ENCODE data around the gene PHETA1. TPM values are rescaled to one million over a fixed set of nuclear protein-coding genes. Genes with fewer than 3 reads are reported as not detected.
A peak's percentile ranks its signal among the peaks of the same experiment; 100 is the strongest.

The PHETA1 gene
- total and polyA plus RNA-seq, 2 experiments from 2014 or later: 7.9 to 12.9 TPM

GRCh38 chr12:111368291-111368787 lies 556 bp downstream of the PHETA1 start:
- Histone ChIP-seq H3K4me2 (ENCODE audit: unreplicated experiment) (peak overlapping the region; percentile 97), H3K27ac (no peak overlapping the region), H3K79me2 (ENCODE audit: insufficient read depth) (no peaks in the 10 kb centered on the region), H3K27me3 (replicated peaks; ENCODE audit: insufficient read depth) (no peaks in the 10 kb centered on the region), H3K36me3 (ENCODE audit: low read depth) (no peaks in the 10 kb centered on the region), H3K9me3 (ENCODE audit: low read depth) (no peaks in the 10 kb centered on the region), H2AFZ (peak overlapping the region; percentile 97), H3K9ac (peak overlapping the region; percentile 72), H3K4me3 (peak overlapping the region; percentile 85), H3K4me1 (ENCODE audit: insufficient read depth) (peaks cover 15% of the 10 kb centered on the region), H3K9me2 (ENCODE audit: insufficient read depth) (no peaks in the 10 kb centered on the region), H3F3A (ENCODE audit: insufficient read depth) (no peaks in the 10 kb centered on the region), H4K20me1 (ENCODE audit: insufficient read depth) (no peaks in the 10 kb centered on the region)
- in situ Hi-C loops (cut with MboI): no loop called here
- WGBS, 2 experiments (ENCODE audit: low coverage in 1 of 2, low lambda C conversion rate in 2 of 2, missing lambda C conversion rate in 2 of 2): 1 to 3% methylated on average over 18 of the region's 18 CpGs
- TF ChIP-seq EZH2 (IDR thresholded peaks at IDR 0.05; ENCODE audit: insufficient read depth, poor library complexity, severe bottlenecking): no peak
- no peak for TF ChIP-seq EZH2phosphoT487 (IDR thresholded peaks at IDR 0.05; ENCODE audit: insufficient read depth, low read depth)
- DNase-seq: peak; percentile 47

DNA sequence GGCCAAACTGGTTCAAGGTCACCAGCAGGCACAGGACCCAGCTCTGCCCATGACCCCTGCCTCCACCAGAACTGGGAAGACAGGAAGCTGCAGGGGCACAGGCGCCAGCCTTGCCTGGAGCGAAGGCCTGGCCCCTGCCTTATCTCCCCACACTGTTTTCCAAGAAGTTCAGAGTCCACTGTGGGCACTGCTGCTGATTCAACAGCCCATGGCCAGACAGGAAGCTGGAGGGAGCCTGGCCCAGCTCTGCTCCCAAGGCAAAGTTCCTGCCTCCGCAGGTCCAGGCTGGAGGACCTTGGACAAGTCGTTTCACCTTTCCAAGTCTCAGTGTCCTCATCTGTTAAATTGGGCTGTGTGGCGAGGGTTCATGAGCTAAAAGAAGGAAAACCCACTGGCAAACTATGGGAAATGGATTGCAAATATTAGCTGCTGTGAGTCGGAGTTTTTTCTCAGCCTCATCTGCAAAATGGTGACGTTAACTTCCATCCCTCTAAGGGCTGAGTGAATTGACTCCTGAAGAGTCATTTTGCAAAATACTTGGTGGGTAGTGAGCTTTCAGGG lies 1.2 kb downstream of the PHETA1 start:
- peaks cover 16% of the 10 kb centered on the region for H3K4me1 ChIP-seq (ENCODE audit: insufficient read depth)
- peak overlapping the region; percentile 97 for H2AFZ ChIP-seq
- H3K36me3 ChIP-seq (ENCODE audit: low read depth): no peaks in the 10 kb centered on the region
- H3K9me3 ChIP-seq (ENCODE audit: low read depth): no peaks in the 10 kb centered on the region
- in situ Hi-C loops (cut with MboI): no loop called here
- no peak for TF ChIP-seq EZH2phosphoT487 (IDR thresholded peaks at IDR 0.05; ENCODE audit: insufficient read depth, low read depth)
- no peak for TF ChIP-seq EZH2 (IDR thresholded peaks at IDR 0.05; ENCODE audit: insufficient read depth, poor library complexity, severe bottlenecking)
- WGBS, 2 experiments (ENCODE audit: low coverage in 1 of 2, low lambda C conversion rate in 2 of 2, missing lambda C conversion rate in 2 of 2): 59 to 61% methylated on average over 7 of the region's 7 CpGs
- H3K4me2 ChIP-seq (ENCODE audit: unreplicated experiment): peak overlapping the region; percentile 97
- H3F3A ChIP-seq (ENCODE audit: insufficient read depth): no peaks in the 10 kb centered on the region
- H3K9ac ChIP-seq: peak overlapping the region; percentile 72
- H3K27me3 ChIP-seq (replicated peaks; ENCODE audit: insufficient read depth): no peaks in the 10 kb centered on the region
- no peaks in the 10 kb centered on the region for H4K20me1 ChIP-seq (ENCODE audit: insufficient read depth)
- no peaks in the 10 kb centered on the region for H3K9me2 ChIP-seq (ENCODE audit: insufficient read depth)
- peak; percentile 58 for DNase-seq
- H3K27ac ChIP-seq: no peak overlapping the region
- peak overlapping the region; percentile 85 for H3K4me3 ChIP-seq
- no peaks in the 10 kb centered on the region for H3K79me2 ChIP-seq (ENCODE audit: insufficient read depth)

DNA sequence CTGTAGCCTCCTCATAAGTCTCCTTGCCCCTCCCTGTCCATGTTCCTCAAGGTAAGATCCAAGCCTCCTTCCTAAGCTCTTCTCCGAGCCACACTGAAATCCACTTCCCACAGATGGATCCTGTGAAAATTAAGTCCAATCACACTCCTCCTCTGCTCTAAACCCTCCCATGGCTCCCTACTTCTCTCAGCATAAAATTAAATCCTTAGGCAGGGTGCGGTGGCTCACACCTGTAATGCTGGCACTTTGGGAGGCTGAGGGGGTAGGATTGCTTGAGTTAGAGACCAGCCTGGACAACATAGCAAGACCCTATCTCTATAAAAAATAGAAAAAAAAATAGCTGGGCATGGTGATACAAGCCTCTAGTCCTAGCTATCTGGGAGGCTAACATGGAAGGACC lies 2.3 kb downstream of the PHETA1 start:
- peaks cover 16% of the 10 kb centered on the region for H3K4me1 ChIP-seq (ENCODE audit: insufficient read depth)
- no peak overlapping the region for H3K27ac ChIP-seq
- in situ Hi-C loops (cut with MboI): no loop called here
- H3F3A ChIP-seq (ENCODE audit: insufficient read depth): no peaks in the 10 kb centered on the region
- no peak for TF ChIP-seq EZH2 (IDR thresholded peaks at IDR 0.05; ENCODE audit: insufficient read depth, poor library complexity, severe bottlenecking)
- no peak for TF ChIP-seq EZH2phosphoT487 (IDR thresholded peaks at IDR 0.05; ENCODE audit: insufficient read depth, low read depth)
- WGBS, 2 experiments (ENCODE audit: low coverage in 1 of 2, low lambda C conversion rate in 2 of 2, missing lambda C conversion rate in 2 of 2): 97 to 100% methylated on average over 2 of the region's 2 CpGs
- no peak overlapping the region for H2AFZ ChIP-seq
- no peak overlapping the region for H3K4me2 ChIP-seq (ENCODE audit: unreplicated experiment)
- H3K27me3 ChIP-seq (replicated peaks; ENCODE audit: insufficient read depth): no peaks in the 10 kb centered on the region
- no peaks in the 10 kb centered on the region for H3K36me3 ChIP-seq (ENCODE audit: low read depth)
- no peaks in the 10 kb centered on the region for H4K20me1 ChIP-seq (ENCODE audit: insufficient read depth)
- H3K79me2 ChIP-seq (ENCODE audit: insufficient read depth): no peaks in the 10 kb centered on the region
- H3K9me2 ChIP-seq (ENCODE audit: insufficient read depth): no peaks in the 10 kb centered on the region
- H3K9ac ChIP-seq: no peak overlapping the region
- no peak overlapping the region for H3K4me3 ChIP-seq
- DNase-seq: no peak
- no peaks in the 10 kb centered on the region for H3K9me3 ChIP-seq (ENCODE audit: low read depth)

DNA sequence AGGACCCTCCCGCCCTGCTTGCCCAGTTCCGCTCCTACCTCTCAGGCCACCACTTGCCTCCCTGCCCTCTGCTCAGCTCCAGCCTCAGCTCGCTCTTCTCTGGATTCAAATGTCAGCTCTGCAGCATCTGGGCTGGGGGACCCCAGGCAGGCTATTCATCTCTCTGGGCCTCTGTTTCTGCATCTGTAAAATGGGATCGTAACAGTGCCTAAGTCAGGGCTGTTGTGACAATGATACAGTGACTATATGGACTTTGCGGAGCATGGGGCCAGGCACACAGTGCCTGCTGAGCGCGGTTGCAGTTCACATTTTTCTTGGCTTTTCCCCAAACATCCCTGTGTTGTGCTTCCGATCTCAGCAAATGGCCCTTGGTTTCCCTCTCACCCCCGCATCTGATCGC lies 2.8 kb downstream of the PHETA1 start:
- Histone ChIP-seq H3K4me3 (no peak overlapping the region), H3K4me2 (ENCODE audit: unreplicated experiment) (no peak overlapping the region), H3K27me3 (replicated peaks; ENCODE audit: insufficient read depth) (no peaks in the 10 kb centered on the region), H3K79me2 (ENCODE audit: insufficient read depth) (no peaks in the 10 kb centered on the region), H2AFZ (no peak overlapping the region), H3K9me2 (ENCODE audit: insufficient read depth) (no peaks in the 10 kb centered on the region), H4K20me1 (ENCODE audit: insufficient read depth) (no peaks in the 10 kb centered on the region), H3K9ac (no peak overlapping the region), H3K36me3 (ENCODE audit: low read depth) (no peaks in the 10 kb centered on the region), H3K27ac (no peak overlapping the region), H3F3A (ENCODE audit: insufficient read depth) (no peaks in the 10 kb centered on the region), H3K4me1 (ENCODE audit: insufficient read depth) (peaks cover 16% of the 10 kb centered on the region), H3K9me3 (ENCODE audit: low read depth) (no peaks in the 10 kb centered on the region)
- WGBS, 2 experiments (ENCODE audit: low coverage in 1 of 2, low lambda C conversion rate in 2 of 2, missing lambda C conversion rate in 2 of 2): 93 to 97% methylated on average over 10 of the region's 10 CpGs
- in situ Hi-C loops (cut with MboI): no loop called here
- TF ChIP-seq EZH2phosphoT487 (IDR thresholded peaks at IDR 0.05; ENCODE audit: insufficient read depth, low read depth): no peak
- no peak for TF ChIP-seq EZH2 (IDR thresholded peaks at IDR 0.05; ENCODE audit: insufficient read depth, poor library complexity, severe bottlenecking)
- DNase-seq: no peak

Measured in GM23248 (cell line).